H9 (cell line): Measurements from ENCODE around the gene MSRB1. TPM values are rescaled to one million over a fixed set of nuclear protein-coding genes. Genes with fewer than 3 reads are reported as not detected.

Source experiments
- DNase-seq: peaks from one replicate; pipeline ENCODE4 v3.0.0-alpha.2; 2017
- H2AFZ ChIP-seq: one replicate; pipeline ENCODE4 v1.6.1; 2013; ENCODE audit warnings: mild to moderate bottlenecking, low read length, control low read depth, moderate library complexity
- H2AK5ac ChIP-seq: 2 replicates; pipeline ENCODE4 v1.6.1; 2013; ENCODE audit warnings: low read length, control low read depth, mixed read lengths; ENCODE audit not compliant: insufficient read length
- H2BK120ac ChIP-seq: one replicate; pipeline ENCODE4 v1.6.1; 2013; ENCODE audit warnings: low read depth, mild to moderate bottlenecking, low read length, control low read depth, inconsistent platforms; ENCODE audit not compliant: poor library complexity, severe bottlenecking
- H2BK12ac ChIP-seq: 2 replicates; pipeline ENCODE4 v1.6.1; 2013; ENCODE audit warnings: low read length, control low read depth, mixed read lengths, low read depth; ENCODE audit not compliant: insufficient read length
- H2BK15ac ChIP-seq: 2 replicates; pipeline ENCODE4 v1.6.1; 2013; ENCODE audit warnings: low read depth, low read length, control low read depth
- H2BK20ac ChIP-seq: one replicate; pipeline ENCODE4 v1.6.1; 2013; ENCODE audit warnings: low read depth, mild to moderate bottlenecking, low read length, control low read depth, inconsistent platforms; ENCODE audit not compliant: poor library complexity, severe bottlenecking
- H2BK5ac ChIP-seq: 2 replicates; pipeline ENCODE4 v1.6.1; 2013; ENCODE audit warnings: low read length, control low read depth, mixed read lengths; ENCODE audit not compliant: insufficient read length
- H3K14ac ChIP-seq: 2 replicates; pipeline ENCODE4 v1.6.1; 2013; ENCODE audit warnings: low read length, control low read depth; ENCODE audit not compliant: insufficient read depth
- H3K18ac ChIP-seq: 2 replicates; pipeline ENCODE4 v1.6.1; 2013; ENCODE audit warnings: low read depth, mild to moderate bottlenecking, mixed read lengths, low read length, control low read depth; ENCODE audit not compliant: insufficient read length
- H3K23ac ChIP-seq: 2 replicates; pipeline ENCODE4 v1.6.1; 2013; ENCODE audit warnings: low read length, control low read depth, mixed read lengths, low read depth; ENCODE audit not compliant: insufficient read length
- H3K23me2 ChIP-seq: 2 replicates; pipeline ENCODE4 v1.6.1; 2013; ENCODE audit warnings: low read depth, mild to moderate bottlenecking, mixed read lengths, low read length, control low read depth; ENCODE audit not compliant: insufficient read length, poor library complexity, severe bottlenecking
- H3K27ac ChIP-seq: 2 replicates; pipeline ENCODE4 v1.5.1; 2013; ENCODE audit warnings: low read length, control low read depth, mixed read lengths, low read depth; ENCODE audit not compliant: insufficient read length
- H3K27me3 ChIP-seq: 2 replicates; pipeline ENCODE4 v1.6.1; 2013; ENCODE audit warnings: low read length, control low read depth, inconsistent platforms; ENCODE audit not compliant: insufficient read depth
- H3K4ac ChIP-seq: 2 replicates; pipeline ENCODE4 v1.6.1; 2013; ENCODE audit warnings: low read depth, mild to moderate bottlenecking, control low read depth, inconsistent platforms, low read length, moderate library complexity
- H3K4me1 ChIP-seq: 2 replicates; pipeline ENCODE4 v1.6.1; 2013; ENCODE audit warnings: low read length, control low read depth, inconsistent platforms; ENCODE audit not compliant: insufficient read depth
- H3K4me2 ChIP-seq: 2 replicates; pipeline ENCODE4 v1.6.1; 2013; ENCODE audit warnings: low read length, control low read depth, mixed read lengths; ENCODE audit not compliant: insufficient read length, insufficient read depth
- H3K56ac ChIP-seq: 2 replicates; pipeline ENCODE4 v1.6.1; 2013; ENCODE audit warnings: low read depth, mild to moderate bottlenecking, mixed read lengths, low read length, control low read depth; ENCODE audit not compliant: insufficient read length
- H3K79me1 ChIP-seq: 2 replicates; pipeline ENCODE4 v1.6.1; 2013; ENCODE audit warnings: low read depth, mild to moderate bottlenecking, moderate library complexity, low read length, control low read depth, inconsistent platforms; ENCODE audit not compliant: insufficient read depth, poor library complexity, severe bottlenecking
- H3K79me2 ChIP-seq: 2 replicates; pipeline ENCODE4 v1.6.1; 2013; ENCODE audit warnings: low read length, control low read depth, inconsistent platforms; ENCODE audit not compliant: insufficient read depth
- H3K9ac ChIP-seq: 2 replicates; pipeline ENCODE4 v1.6.1; 2013; ENCODE audit warnings: low read length, control low read depth, mixed read lengths; ENCODE audit not compliant: insufficient read length; ENCODE audit errors: extremely low read depth
- H3K9me3 ChIP-seq: one replicate; pipeline ENCODE4 v1.6.1; 2013; ENCODE audit warnings: low read depth, low read length, inconsistent platforms; ENCODE audit not compliant: control insufficient read depth
- H3T11ph ChIP-seq: one replicate; pipeline ENCODE4 v1.6.1; 2013; ENCODE audit warnings: mild to moderate bottlenecking, low read length, control low read depth, inconsistent platforms
- H4K20me1 ChIP-seq: one replicate; pipeline ENCODE4 v1.6.1; 2013; ENCODE audit not compliant: control insufficient read depth, insufficient read length, insufficient read depth
- H4K5ac ChIP-seq: 2 replicates; pipeline ENCODE4 v1.6.1; 2013; ENCODE audit warnings: low read depth, mild to moderate bottlenecking, mixed read lengths, low read length, control low read depth; ENCODE audit not compliant: insufficient read length
- H4K8ac ChIP-seq: replicated peaks from 2 replicates; pipeline ENCODE4 v1.6.1; 2013; ENCODE audit warnings: low read length, control low read depth, mixed read lengths, low read depth; ENCODE audit not compliant: insufficient read length
- H4K91ac ChIP-seq: 2 replicates; pipeline ENCODE4 v1.6.1; 2013; ENCODE audit warnings: low read depth, mild to moderate bottlenecking, moderate library complexity, mixed read lengths, low read length, control low read depth; ENCODE audit not compliant: insufficient read length
- H3K27ac Mint-ChIP-seq, 3 experiments: 2 replicates in 2 of 3; 3 replicates in 1 of 3; pipeline ENCODE4 v1.8.0; 2020 to 2021; ENCODE audit warnings: mixed read lengths in 3 of 3, mild to moderate bottlenecking in 1 of 3, moderate library complexity in 1 of 3
- H3K27me3 Mint-ChIP-seq: 2 replicates; pipeline ENCODE4 v1.8.0; 2021; ENCODE audit warnings: low read depth, mild to moderate bottlenecking, moderate library complexity, mixed read lengths
- H3K36me3 Mint-ChIP-seq, 3 experiments: 2 replicates in 2 of 3; 3 replicates in 1 of 3; pipeline ENCODE4 v1.8.0; 2020 to 2021; ENCODE audit warnings: low read depth in 3 of 3, mixed read lengths in 3 of 3; ENCODE audit not compliant: insufficient read depth in 1 of 3
- H3K4me1 Mint-ChIP-seq, 2 experiments: 2 replicates each; pipeline ENCODE4 v1.8.0; 2020; ENCODE audit warnings: mixed read lengths in 2 of 2
- H3K4me3 Mint-ChIP-seq, 2 experiments: 2 replicates in 1 of 2; 3 replicates in 1 of 2; pipeline ENCODE4 v1.8.0; 2020 to 2021; ENCODE audit warnings: mild to moderate bottlenecking in 2 of 2, mixed read lengths in 2 of 2, moderate library complexity in 1 of 2
- H3K9me3 Mint-ChIP-seq, 2 experiments: 2 replicates in 1 of 2; 3 replicates in 1 of 2; pipeline ENCODE4 v1.8.0; 2020; ENCODE audit warnings: mild to moderate bottlenecking in 2 of 2, mixed read lengths in 2 of 2, moderate library complexity in 1 of 2
- WGBS: extraction: QIAGEN DNeasy Blood & Tissue Kit; methylation state at CpG from one replicate; pipeline ENCODE4 v1.1.7; 2013; ENCODE audit warnings: missing lambda C conversion rate, low lambda C conversion rate, mixed read lengths; ENCODE audit not compliant: insufficient read length; ENCODE audit errors: extremely low coverage; 5-methylcytosine and 5-hydroxymethylcytosine counted together
- total RNA-seq: library from RNA; stranded (reverse); gene quantifications from 2 replicates; pipeline ENCODE4 v1.2.1, GENCODE V29; 2021
- TF ChIP-seq, protein P1 (sequence below): fragments of 200-600 bp; sonication (generic); conservative IDR thresholded peaks from 3 replicates; pipeline ENCODE4 v1.8.0; 2021; ENCODE audit warnings: antibody characterized with exemption, mild to moderate bottlenecking

The MSRB1 gene
- total RNA-seq, 1 experiment from 2014 or later, result 25.7 TPM

DNA sequence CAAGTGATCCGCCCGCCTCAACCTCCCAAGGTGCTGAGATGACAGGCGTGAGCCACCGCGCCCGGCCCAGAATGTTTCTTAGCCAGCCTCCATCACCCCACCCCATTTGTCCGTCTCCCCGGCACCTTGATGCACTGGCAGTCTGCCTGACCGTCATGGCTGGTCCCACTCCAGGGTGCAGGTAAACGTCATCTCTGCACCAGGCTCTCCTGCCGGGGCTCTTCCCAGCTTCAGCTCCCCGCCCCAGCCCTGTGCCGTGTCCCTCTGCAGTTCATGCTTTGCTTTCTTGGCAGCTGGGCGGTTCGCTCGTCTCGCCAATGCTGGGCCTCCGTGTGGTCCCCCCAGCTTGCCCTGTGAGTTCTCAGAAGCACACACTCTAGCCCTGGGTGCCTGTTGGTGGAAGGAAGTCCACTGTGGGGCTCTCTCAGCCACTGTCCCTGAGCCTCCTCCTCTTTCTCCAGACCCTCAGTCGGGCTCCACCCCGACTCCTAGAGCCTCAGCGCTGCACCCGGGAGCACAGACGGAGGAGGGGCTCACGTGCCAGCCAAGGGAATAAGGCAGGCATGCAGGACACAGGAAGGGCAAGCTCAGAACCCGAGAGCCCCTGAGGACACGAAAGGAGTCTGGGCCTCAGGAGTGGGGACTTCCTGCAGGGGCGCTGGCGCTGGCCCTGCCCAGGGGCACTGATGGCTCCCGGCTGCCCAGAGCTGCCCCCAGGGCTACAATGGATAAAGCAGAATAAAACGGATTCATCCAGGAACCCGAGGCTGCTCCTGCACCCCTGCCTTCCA lies 36.7 kb downstream of the MSRB1 start:
- peak; percentile 34 for DNase-seq
- H3K23me2 ChIP-seq, result no peaks in the 10 kb centered on the region
- H3K27me3 ChIP-seq, result no peaks in the 10 kb centered on the region
- H3K27me3 Mint-ChIP-seq, result peaks cover 26% of the 10 kb centered on the region
- peaks cover 0 to 21% of the 10 kb centered on the region in 2 experiments; a peak in 2 of 4 replicates for H3K4me1 Mint-ChIP-seq
- no peak overlapping the region for H4K5ac ChIP-seq
- WGBS, result no CpG with 5 or more reads among the region's 31 CpGs
- H4K8ac ChIP-seq, result no peak overlapping the region
- no peaks in the 10 kb centered on the region for H3K9me3 ChIP-seq
- H3K4me3 Mint-ChIP-seq, result no peak overlapping the region; a peak in 1 of 5 replicates
- peak overlapping the region in 1 of 3 experiments; percentile 56; a peak in 1 of 7 replicates for H3K27ac Mint-ChIP-seq
- H3K79me2 ChIP-seq, result no peaks in the 10 kb centered on the region
- H2AK5ac ChIP-seq, result no peak overlapping the region
- no peak overlapping the region for H3T11ph ChIP-seq
- no peaks in the 10 kb centered on the region; a peak in 1 of 5 replicates for H3K9me3 Mint-ChIP-seq
- no peak overlapping the region for H2BK20ac ChIP-seq
- no peak overlapping the region for H3K18ac ChIP-seq
- no peaks in the 10 kb centered on the region for H4K20me1 ChIP-seq
- no peak overlapping the region for H3K27ac ChIP-seq
- no peak overlapping the region for H2BK12ac ChIP-seq
- H2AFZ ChIP-seq, result no peak overlapping the region
- H3K4me1 ChIP-seq, result no peaks in the 10 kb centered on the region; the same call in 1 of the 2 replicates
- H4K91ac ChIP-seq, result no peak overlapping the region
- peak overlapping the region; percentile 40 for H3K9ac ChIP-seq
- no peak overlapping the region for H3K14ac ChIP-seq
- no peak overlapping the region for H3K56ac ChIP-seq
- no peak overlapping the region for H3K4me2 ChIP-seq
- no peaks in the 10 kb centered on the region for H3K79me1 ChIP-seq
- H3K36me3 Mint-ChIP-seq, result no peaks in the 10 kb centered on the region; a peak in 1 of 7 replicates
- TF ChIP-seq, protein P1, sequence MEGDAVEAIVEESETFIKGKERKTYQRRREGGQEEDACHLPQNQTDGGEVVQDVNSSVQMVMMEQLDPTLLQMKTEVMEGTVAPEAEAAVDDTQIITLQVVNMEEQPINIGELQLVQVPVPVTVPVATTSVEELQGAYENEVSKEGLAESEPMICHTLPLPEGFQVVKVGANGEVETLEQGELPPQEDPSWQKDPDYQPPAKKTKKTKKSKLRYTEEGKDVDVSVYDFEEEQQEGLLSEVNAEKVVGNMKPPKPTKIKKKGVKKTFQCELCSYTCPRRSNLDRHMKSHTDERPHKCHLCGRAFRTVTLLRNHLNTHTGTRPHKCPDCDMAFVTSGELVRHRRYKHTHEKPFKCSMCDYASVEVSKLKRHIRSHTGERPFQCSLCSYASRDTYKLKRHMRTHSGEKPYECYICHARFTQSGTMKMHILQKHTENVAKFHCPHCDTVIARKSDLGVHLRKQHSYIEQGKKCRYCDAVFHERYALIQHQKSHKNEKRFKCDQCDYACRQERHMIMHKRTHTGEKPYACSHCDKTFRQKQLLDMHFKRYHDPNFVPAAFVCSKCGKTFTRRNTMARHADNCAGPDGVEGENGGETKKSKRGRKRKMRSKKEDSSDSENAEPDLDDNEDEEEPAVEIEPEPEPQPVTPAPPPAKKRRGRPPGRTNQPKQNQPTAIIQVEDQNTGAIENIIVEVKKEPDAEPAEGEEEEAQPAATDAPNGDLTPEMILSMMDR, result no peak
- H2BK5ac ChIP-seq, result no peak overlapping the region
- H3K4ac ChIP-seq, result no peak overlapping the region
- H3K23ac ChIP-seq, result no peak overlapping the region
- no peak overlapping the region; the same call in 1 of the 2 replicates for H2BK15ac ChIP-seq
- no peak overlapping the region for H2BK120ac ChIP-seq
